Amniotic epithelial cell (primary cell): Measurements from ENCODE around the gene AMBN.
A peak's percentile ranks its signal among the peaks of the same experiment; 100 is the strongest.

ENCODE experiments used
- DNase-seq: peaks from one replicate; pipeline ENCODE4 v3.0.0-alpha.2; 2010; ENCODE audit warnings: low read depth

Gene AMBN

DNA sequence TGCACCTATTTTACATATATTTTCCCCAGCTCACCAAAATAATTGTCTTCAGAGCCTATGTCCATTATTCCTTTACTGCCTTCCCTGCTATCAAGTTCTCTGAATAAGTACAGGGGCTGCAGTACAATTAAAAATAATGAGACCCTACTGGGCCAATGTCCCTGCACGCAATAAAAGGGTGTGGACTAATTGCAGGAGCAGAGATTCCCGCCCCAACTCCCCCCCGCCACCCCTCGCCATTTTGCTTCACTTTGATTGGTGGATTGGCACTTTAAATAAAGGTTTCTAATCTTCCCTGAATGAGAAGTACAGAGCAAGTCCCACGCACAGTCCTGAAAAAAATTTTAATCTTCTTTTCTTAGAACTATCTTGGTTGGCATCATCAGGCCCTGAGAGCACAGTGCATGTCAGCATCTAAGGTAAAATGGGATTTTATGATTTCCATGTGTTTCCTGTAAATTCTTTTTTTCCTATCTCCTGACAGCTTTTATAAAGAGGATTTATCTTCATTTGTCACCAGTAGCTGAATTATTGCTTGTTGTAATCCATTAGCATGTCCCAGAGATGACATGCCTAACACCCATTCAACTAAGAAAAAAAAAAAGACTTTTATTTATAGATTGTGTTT, at the start of gene AMBN:
AMBN (plus strand) TSS at position 302 of the 628 bp plus-strand sequence; CDS start at position 405, 103 bp downstream.
- no peak for DNase-seq

- peak; percentile 29 for DNase-seq
Measured at GRCh38 chr4:70544279-70544868, 47.7 kb upstream of the AMBN start.

- DNase-seq: peak; percentile 74
Measured at GRCh38 chr4:70556856-70557255, 35.2 kb upstream of the AMBN start.

DNA sequence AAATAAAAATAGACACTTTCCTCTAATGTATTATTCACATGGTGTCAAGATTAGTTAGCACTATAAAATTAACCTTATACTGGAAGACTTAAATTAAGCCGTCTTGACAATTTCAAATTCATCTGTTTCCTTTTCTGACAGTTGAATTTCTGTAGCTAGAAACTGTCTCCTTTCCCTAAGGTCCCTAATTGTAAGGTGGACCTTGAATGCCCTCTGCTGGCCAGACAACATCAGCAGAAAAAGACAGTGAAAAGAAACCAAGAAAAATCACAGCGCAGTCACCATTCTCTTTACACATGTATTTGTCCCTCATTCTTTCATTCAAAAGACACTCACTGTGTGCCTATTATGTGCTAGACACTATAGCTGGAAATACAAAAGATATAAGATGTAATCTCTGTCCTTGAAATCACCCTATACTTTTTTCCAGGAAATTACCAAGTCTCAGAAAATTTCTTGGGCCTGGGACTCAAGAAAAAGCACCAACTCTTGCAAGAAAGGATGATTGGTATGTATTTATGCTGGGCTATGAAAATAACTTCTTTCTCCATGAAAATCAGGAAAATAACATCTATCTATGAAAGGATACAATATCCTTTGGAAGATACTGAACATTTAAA, 32.7 kb upstream of the AMBN start:
- DNase-seq: peak; percentile 51

DNA sequence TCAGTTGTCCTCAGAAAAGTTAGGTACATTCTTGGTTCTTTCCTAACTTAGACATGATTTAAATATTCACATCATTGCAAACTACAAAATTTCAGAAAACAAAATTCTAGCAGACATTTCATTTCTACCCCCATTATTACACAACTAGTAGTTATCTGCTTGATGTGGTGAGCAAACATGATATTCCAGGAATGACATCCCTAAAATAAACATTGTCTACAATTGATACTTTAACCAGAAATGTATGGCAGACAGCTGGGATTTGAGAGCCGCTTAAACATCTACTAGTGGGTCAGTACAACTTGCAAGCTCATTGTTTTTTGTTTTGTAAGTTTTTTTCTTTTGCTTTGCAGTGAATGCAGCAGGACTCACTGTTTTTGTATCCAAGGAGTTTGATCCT, 32.1 kb upstream of the AMBN start:
- DNase-seq: peak; percentile 37

- no peak for DNase-seq
Measured at GRCh38 chr4:70564033-70564432, 28.0 kb upstream of the AMBN start.

GRCh38 chr4:70570796-70571195, 21.3 kb upstream of the AMBN start:
- no peak for DNase-seq

DNA sequence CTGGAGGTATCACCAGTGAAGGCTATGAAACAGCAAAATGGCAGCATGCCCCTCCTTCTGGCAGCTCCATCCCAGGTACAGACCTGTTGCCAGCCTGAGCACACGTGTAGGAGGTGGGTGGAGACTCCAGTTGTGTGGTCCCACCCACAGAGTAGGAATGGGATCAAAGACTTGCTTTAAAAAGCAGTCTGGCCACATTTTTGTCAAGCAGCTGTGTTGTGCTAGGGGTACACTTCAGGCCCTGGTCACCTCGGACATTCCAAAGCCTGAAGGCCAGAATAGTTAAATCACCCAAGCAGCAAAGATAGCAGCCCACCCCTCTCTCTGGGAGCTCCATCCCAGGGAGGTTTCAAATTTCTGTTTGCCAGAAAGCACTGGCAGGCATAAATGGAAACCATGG, 20.3 kb upstream of the AMBN start:
- DNase-seq: no peak

- no peak for DNase-seq
Measured at GRCh38 chr4:70575964-70576363, 16.1 kb upstream of the AMBN start.

- DNase-seq: no peak
Measured at GRCh38 chr4:70577220-70577927, 14.7 kb upstream of the AMBN start.

GRCh38 chr4:70581980-70582379, 10.1 kb upstream of the AMBN start:
- DNase-seq: no peak

DNA sequence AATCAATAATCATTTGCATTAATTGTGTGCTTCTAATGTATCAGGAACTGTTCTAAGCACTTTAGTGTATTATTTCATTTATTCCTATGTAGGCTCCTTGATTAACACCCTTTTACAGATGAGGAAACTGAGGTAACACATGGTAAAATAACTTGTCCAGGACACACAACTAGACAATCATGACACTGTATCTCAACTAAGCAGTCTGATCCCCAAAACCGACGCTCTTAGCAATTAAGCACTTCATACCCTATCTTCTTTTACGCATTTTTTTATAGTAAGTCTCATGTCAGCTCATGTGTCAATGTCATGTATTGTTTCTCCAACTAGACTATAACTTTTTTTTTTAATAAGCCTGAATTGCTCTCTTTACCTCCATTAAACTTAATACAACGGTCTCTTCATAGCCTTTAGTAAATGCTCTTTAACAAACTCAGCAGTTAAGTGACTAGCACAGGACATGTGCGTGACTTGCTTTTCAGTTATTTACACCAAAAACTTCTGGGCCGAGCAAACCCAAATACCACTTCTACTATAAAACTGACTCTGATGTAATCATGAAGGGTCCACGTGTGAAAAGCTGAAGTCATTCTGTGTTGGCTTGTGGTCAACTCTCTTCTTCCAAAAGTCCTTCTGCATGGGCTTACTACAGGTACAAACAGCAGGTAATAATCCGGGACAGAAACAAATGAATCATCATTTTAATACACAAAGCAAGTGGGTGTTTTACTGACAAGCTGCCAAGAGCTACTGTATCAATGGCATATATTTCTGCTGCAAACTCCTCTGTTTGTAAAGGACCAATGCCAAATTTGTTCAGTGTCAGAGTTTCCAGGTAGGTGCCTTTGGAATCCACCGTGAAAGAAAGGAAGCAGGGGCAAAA, 7.9 kb upstream of the AMBN start:
- no peak for DNase-seq

GRCh38 chr4:70586841-70587240, 5.2 kb upstream of the AMBN start:
- DNase-seq: no peak

GRCh38 chr4:70589785-70590184, 2.3 kb upstream of the AMBN start:
- DNase-seq: no peak

GRCh38 chr4:70594196-70594595, 2.1 kb downstream of the AMBN start:
- DNase-seq: no peak

- peak; percentile 51 for DNase-seq
Measured at GRCh38 chr4:70600305-70600704, 8.2 kb downstream of the AMBN start.

DNA sequence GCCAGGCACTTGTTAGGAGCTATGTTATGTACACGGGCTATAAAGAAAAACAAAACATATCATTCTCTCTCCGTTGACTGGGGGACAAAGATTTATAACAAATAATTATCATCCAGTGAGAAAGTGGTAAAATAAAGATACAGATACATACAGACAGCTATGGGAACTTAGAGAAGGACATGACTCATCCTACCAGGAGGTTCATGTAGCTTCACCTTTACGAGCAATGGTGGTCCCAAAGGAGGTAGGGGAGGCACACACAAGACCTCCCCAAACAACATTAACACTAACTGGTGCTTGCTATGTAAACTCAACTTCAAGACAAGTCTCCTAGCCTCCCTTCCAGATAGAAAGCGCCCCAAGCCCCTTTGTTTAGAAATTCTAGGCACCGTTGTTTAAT, 8.9 kb downstream of the AMBN start:
- no peak for DNase-seq

GRCh38 chr4:70601422-70602039, 9.5 kb downstream of the AMBN start:
- peak; percentile 80 for DNase-seq

- DNase-seq: peak; percentile 87
Measured at GRCh38 chr4:70603856-70604255, 11.8 kb downstream of the AMBN start.

DNA sequence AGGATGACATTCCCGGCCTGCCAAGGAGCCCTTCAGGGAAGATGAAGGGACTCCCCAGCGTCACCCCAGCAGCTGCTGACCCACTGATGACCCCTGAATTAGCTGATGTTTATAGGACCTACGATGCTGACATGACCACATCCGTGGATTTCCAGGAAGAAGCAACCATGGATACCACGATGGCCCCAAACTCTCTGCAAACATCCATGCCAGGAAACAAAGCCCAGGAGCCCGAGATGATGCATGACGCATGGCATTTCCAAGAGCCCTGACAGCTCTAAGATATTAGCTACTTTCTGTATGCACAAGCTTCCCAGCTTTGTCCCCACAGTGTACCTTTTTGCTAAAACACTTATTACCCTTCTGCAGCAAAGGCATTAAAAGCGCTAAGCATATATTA, 14.4 kb downstream of the AMBN start:
- no peak for DNase-seq

DNA sequence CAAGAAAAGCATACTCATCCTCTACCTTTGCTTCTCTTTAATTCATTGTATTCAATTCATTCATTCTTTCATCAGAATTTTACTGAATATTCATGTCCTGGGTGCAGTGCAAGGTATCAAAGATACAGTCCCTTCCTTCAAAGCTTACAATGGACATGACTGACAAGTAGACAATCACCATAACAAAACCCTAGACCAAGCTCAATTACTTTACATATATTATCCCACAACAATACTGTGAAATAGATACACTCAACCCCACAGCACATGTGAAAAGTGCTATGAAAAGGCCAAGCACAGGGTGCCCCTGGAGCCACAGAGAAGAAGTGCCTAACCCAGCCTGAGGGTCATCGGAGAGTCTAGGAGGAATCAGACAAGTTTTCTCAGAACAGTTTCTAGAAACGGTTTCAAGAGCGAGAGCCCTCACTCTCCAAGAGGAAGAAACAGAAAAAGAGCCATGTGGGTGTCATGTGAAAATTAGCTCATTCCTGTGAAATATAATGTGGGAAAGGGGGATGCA, 15.3 kb downstream of the AMBN start:
- DNase-seq: no peak
